ENCODE data around the gene S100A14.

Gene S100A14

DNA sequence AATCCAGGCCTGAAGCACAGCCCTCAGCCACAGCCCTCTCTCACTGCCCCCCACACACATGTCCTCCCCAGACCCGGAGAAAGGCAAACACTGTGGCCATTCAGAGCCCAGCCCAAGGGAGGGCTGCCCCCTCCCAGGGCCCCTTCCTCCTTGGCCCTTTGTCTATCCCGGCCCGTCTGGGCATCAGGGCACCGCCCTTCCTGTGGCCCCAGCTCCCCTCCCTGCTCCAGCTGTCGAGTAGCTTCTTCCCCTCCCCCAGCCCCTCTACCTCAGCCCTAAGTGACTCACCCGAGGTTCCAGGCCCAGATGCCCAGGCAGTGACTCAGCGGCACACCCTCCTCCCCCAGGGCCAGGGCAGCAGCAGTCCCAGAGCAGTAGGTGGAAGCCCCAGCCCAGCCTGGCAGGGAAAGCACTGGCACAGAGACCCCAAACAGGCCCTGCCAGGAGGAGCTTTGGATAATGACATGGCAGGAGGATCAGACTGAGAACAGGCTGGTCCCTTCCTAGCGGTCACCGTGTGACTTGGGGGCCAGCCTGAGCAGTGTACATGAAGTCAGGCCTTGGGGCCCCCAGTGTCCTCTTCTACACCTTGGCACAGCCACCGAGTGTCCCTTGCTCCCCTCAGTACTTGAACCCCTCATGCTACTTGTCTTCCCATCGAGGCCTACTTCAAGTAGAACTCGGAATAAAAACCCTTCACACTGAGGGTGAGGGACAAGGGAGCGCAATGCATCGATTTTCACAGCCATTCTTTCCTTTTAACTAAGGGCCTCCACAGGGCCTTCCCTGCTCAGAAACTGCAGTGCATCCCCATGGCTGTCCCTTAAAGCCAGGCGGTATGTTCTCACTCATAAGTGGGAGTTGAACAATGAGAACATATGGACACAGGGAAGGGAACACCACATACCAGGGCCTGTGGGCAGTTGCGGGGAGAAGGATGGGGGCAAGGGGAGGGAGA lies 49.4 kb downstream of the S100A14 start:
- peak; percentile 58 to 88 (median 68) for DNase-seq (ENCODE audit: low read depth in 4 of 4, low spot score in 1 of 4)

DNA sequence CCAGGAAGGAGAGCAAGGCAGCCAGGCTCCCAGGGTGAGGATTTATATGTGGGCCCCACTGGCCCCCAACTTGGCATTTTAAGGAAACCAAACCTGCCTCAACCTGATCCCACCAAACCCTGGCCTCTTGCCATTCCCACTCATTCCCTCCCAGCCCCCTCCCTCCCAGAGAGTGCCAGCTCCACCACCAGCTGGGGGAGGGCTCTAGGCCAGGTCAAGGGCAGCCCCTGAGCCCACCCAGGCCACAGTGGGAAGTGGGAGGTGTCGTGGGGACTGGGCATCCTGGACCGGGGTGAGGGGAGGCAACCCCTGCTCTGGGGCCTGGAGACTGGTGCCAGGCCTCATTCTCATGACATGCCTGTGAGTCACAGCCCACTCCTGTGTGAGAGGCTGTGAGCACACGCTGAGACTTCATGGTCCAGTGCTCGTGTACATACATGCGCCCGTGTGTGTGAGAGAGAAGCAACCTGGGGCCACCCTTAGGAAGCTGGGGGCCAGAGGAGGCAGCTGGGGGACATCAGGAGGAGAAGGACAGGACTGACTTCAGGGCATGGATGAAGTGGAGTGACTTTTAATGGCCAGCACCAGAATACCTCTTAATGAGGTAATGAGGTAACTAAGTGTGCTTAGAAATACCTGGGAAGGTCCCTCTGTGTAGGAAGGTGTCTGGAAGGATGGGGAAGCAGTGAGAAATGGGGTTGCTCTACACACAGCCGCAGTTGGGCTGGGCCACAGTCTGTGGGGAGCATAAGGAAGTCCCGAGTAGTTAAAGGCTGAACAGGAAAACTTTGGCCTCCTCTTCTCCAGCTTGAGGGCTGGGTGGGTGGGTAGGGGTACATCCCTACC lies 50.4 kb downstream of the S100A14 start, which contains the start of gene S100A2:
TSS of gene S100A2 (minus strand) at position 316 of the 846 bp plus-strand sequence. CDS start 1,967 bp downstream, outside the sequence.
- DNase-seq (ENCODE audit: low read depth in 4 of 4, low spot score in 1 of 4), result peak in 1 of 4 experiments; percentile 54

Measured in stimulated activated CD4-positive, alpha-beta T cell treated with anti-CD3 and anti-CD28 coated beads, Interleukin-1b, Interleukin-23, amount 100 ng/mL, for 24 hours (primary cell).